ENCODE results near the gene SLC45A2.

The SLC45A2 gene

GRCh38 chr5:33905381-33905780 is 79.1 kb downstream of the SLC45A2 start:
- no peak for DNase-seq

DNA sequence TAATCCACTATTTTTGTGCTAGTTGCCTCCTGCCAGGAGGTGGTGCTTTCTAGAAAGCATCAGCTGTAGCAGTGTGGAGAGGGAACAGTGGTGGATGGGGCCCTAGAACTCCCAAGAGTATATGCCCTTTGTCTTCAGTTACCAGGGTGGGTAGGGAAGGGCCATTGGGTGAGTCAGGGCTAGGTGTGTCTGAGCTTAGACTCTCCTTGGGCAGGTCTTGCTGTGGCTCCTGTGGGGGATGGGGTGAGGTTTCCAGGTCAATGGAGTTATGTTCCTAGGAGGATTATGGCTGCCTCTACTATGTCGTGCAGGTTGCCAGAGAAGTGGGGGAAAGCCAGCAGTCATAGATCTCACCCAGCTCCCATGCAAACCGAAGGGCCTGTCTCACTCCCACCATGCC is 81.4 kb downstream of the SLC45A2 start:
- DNase-seq = no peak

GRCh38 chr5:33901156-33901555 is 83.3 kb downstream of the SLC45A2 start:
- no peak for DNase-seq

Data from NCI-H1436 (cell line).